ENCODE measurements around the gene DCUN1D4. TPM values are rescaled to one million over a fixed set of nuclear protein-coding genes. Genes with fewer than 3 reads are reported as not detected.

DCUN1D4 gene
- total RNA-seq, 1 experiment from 2014 or later, result 50.2 TPM

- Histone ChIP-seq H4K20me1 (ENCODE audit: insufficient read depth) (no peaks in the 10 kb centered on the region), H3K27ac (ENCODE audit: low read depth, low read length) (no peak overlapping the region), H3K4me1 (ENCODE audit: control insufficient read depth in 1 of 2, insufficient read depth in 2 of 2, low read length in 2 of 2) (no peaks in the 10 kb centered on the region), H3K36me3 (ENCODE audit: control insufficient read depth in 1 of 2, insufficient read depth in 2 of 2, low read length in 2 of 2) (peaks cover 0 to 25% of the 10 kb centered on the region in 2 experiments; a peak in 2 of 4 replicates), H3K4me3 (replicated peaks in 1 of 2; ENCODE audit: low read depth in 1 of 2, low read length in 2 of 2) (no peak overlapping the region), H3K9me3 (ENCODE audit: control insufficient read depth in 1 of 2, insufficient read depth in 1 of 2, low read depth in 1 of 2, low read length in 2 of 2) (no peaks in the 10 kb centered on the region), H3K4me2 (ENCODE audit: low read length) (no peak overlapping the region), H3K9ac (ENCODE audit: low read length) (no peak overlapping the region), H3K27me3 (ENCODE audit: insufficient read depth, low read length) (no peaks in the 10 kb centered on the region), H2AFZ (ENCODE audit: low read depth, low read length, poor library complexity, severe bottlenecking) (no peak overlapping the region), H3K79me2 (ENCODE audit: insufficient read depth, low read length) (no peaks in the 10 kb centered on the region; the same call in 1 of the 2 replicates), H3K9me2 (ENCODE audit: insufficient read depth) (no peaks in the 10 kb centered on the region)
- POLR2A ChIA-PET, result no interaction called here
- ATAC-seq (no peak), DNase-seq (ENCODE audit: low read depth, low spot score) (no peak)
- no peak for TF ChIP-seq SIN3A (IDR thresholded peaks at IDR 0.05; ENCODE audit: low read depth)
- no peak for TF ChIP-seq REST (IDR thresholded peaks at IDR 0.05; ENCODE audit: low read depth)
- TF ChIP-seq EZH2 (IDR thresholded peaks at IDR 0.05), result no peak
- TF ChIP-seq CBX3 (IDR thresholded peaks at IDR 0.05; ENCODE audit: low read depth), result no peak
- TF ChIP-seq SP1 (IDR thresholded peaks at IDR 0.05; ENCODE audit: low read depth), result no peak
- no peak for TF ChIP-seq FOSL1 (IDR thresholded peaks at IDR 0.05; ENCODE audit: low read depth)
- no peak for TF ChIP-seq YY1 (IDR thresholded peaks at IDR 0.05; ENCODE audit: extremely low read depth, insufficient replicate concordance, low read depth, low read length)
- no peak for TF ChIP-seq TCF7L2 (IDR thresholded peaks at IDR 0.05; ENCODE audit: borderline replicate concordance, extremely low read depth, insufficient read depth, insufficient read length)
- TF ChIP-seq SRF (IDR thresholded peaks at IDR 0.05; ENCODE audit: low read depth), result no peak
- no peak for TF ChIP-seq ZFX (IDR thresholded peaks at IDR 0.05)
- no peak for TF ChIP-seq POLR2AphosphoS5 (IDR thresholded peaks at IDR 0.05; ENCODE audit: low read depth, low read length)
- TF ChIP-seq RAD21 (IDR thresholded peaks at IDR 0.05; ENCODE audit: low read depth), result no peak
- TF ChIP-seq ATF3 (IDR thresholded peaks at IDR 0.05), result no peak
- no peak for TF ChIP-seq POLR2A (IDR thresholded peaks at IDR 0.05; ENCODE audit: borderline replicate concordance, extremely low read depth, insufficient read depth, insufficient read length)
- RAD21 ChIA-PET (ENCODE audit: low non-redundant PET in 1 of 2, low total read pairs in 2 of 2, uncharacterized antibody in 2 of 2, unreplicated experiment in 2 of 2), result no interaction called here
- no TSS peak for BruUV-seq (replicated peaks)
- CTCF ChIA-PET, result no interaction called here
- intact Hi-C loops (cut with micrococcal nuclease), result no loop called here
Measured at GRCh38 chr4:51909236-51909703, 66.3 kb downstream of the DCUN1D4 start.
